HepG2 (cell line): ENCODE results near the gene CORO1A. TPM values are rescaled to one million over a fixed set of nuclear protein-coding genes. Genes with fewer than 3 reads are reported as not detected.

Experiments used
- AKNA ChIP-seq: sonication (generic); formaldehyde crosslinking; IDR thresholded peaks from 2 replicates; pipeline ENCODE4 v1.4.0; 2020; ENCODE audit warnings: missing genetic modification reagents, borderline replicate concordance
- BCLAF1 ChIP-seq: fragments of 450-650 bp; IDR thresholded peaks from 2 replicates; pipeline ENCODE4 v1.6.1; 2017; ENCODE audit warnings: mild to moderate bottlenecking
- CBFB ChIP-seq: sonication (generic); formaldehyde crosslinking; IDR thresholded peaks from 2 replicates; pipeline ENCODE4 v1.4.0; 2020; ENCODE audit warnings: missing genetic modification reagents
- GLMP ChIP-seq: sonication (generic); formaldehyde crosslinking; IDR thresholded peaks from 2 replicates; pipeline ENCODE4 v1.9.0; 2021; ENCODE audit warnings: missing genetic modification reagents, mild to moderate bottlenecking, borderline replicate concordance
- HMG20B ChIP-seq: conservative IDR thresholded peaks from 2 replicates; pipeline ENCODE4 v1.6.1; 2016; ENCODE audit warnings: missing genetic modification reagents, missing compliant biosample characterization
- IRF1 ChIP-seq: sonication (generic); formaldehyde crosslinking; IDR thresholded peaks from 2 replicates; pipeline ENCODE4 v1.4.0; 2020; ENCODE audit warnings: low read depth, mild to moderate bottlenecking, missing genetic modification reagents
- KDM3A ChIP-seq: IDR thresholded peaks from 2 replicates; pipeline ENCODE4 v1.6.1; 2018; ENCODE audit warnings: low read depth, missing compliant biosample characterization
- KLF16 ChIP-seq, 2 experiments: sonication (generic) in 1 of 2; formaldehyde crosslinking in 1 of 2; IDR thresholded peaks; 2 replicates each; pipeline versions ENCODE4 v1.6.1 to v1.8.0; 2016 to 2023; ENCODE audit warnings: missing genetic modification reagents in 2 of 2, missing compliant biosample characterization in 1 of 2
- NFIB ChIP-seq: sonication (generic); formaldehyde crosslinking; IDR thresholded peaks from 2 replicates; pipeline ENCODE4 v1.9.0; 2021; ENCODE audit warnings: missing genetic modification reagents, mild to moderate bottlenecking, borderline replicate concordance
- SMAD1 ChIP-seq: sonication (generic); formaldehyde crosslinking; IDR thresholded peaks from 2 replicates; pipeline ENCODE4 v1.4.0; 2020; ENCODE audit warnings: missing genetic modification reagents, low read depth, mild to moderate bottlenecking, borderline replicate concordance
- TRAFD1 ChIP-seq: sonication (generic); formaldehyde crosslinking; IDR thresholded peaks from 2 replicates; pipeline ENCODE4 v1.5.1; 2020; ENCODE audit warnings: missing genetic modification reagents, mild to moderate bottlenecking, borderline replicate concordance
- ZNF138 ChIP-seq: sonication (generic); formaldehyde crosslinking; IDR thresholded peaks from 2 replicates; pipeline ENCODE4 v1.5.0; 2020; ENCODE audit warnings: mild to moderate bottlenecking, low read depth, missing genetic modification reagents
- ZNF567 ChIP-seq: sonication (generic); formaldehyde crosslinking; IDR thresholded peaks from 2 replicates; pipeline ENCODE4 v1.8.1; 2023; ENCODE audit warnings: mild to moderate bottlenecking, missing genetic modification reagents, borderline replicate concordance
- ZNF576 ChIP-seq: sonication (generic); formaldehyde crosslinking; IDR thresholded peaks from 2 replicates; pipeline ENCODE4 v1.4.0; 2020; ENCODE audit warnings: mild to moderate bottlenecking, missing genetic modification reagents
- ZNF780A ChIP-seq: sonication (generic); formaldehyde crosslinking; IDR thresholded peaks from 2 replicates; pipeline ENCODE4 v1.8.0; 2022; ENCODE audit warnings: mild to moderate bottlenecking, missing genetic modification reagents, moderate library complexity
- ZNF790 ChIP-seq: sonication (generic); formaldehyde crosslinking; IDR thresholded peaks from 2 replicates; pipeline ENCODE4 v1.8.0; 2022; ENCODE audit warnings: missing genetic modification reagents, mild to moderate bottlenecking, borderline replicate concordance
- ZNF792 ChIP-seq: IDR thresholded peaks from 2 replicates; pipeline ENCODE4 v1.6.1; 2016
- polyA plus RNA-seq, 8 experiments: library from polyadenylated mRNA; depleted of rRNA in 3 of 8; stranded (reverse) in 7 of 8; unstranded in 1 of 8; fragments of >200 nt; fragmentation: Illumina TruSeq in 4 of 8; extraction: Trizol in 4 of 8; gene quantifications; 2 replicates each; pipeline versions ENCODE4 v1.2.1 to v1.2.3, GENCODE V29; 2011 to 2016; ENCODE audit warnings: low read depth in 4 of 8, missing spikeins in 1 of 8, mixed read lengths in 1 of 8; ENCODE audit not compliant: insufficient read depth in 1 of 8
- total RNA-seq, 5 experiments: library from RNA; depleted of rRNA; stranded (reverse); fragments of >200 nt; fragmentation: Illumina TruSeq; extraction: Trizol; gene quantifications; 2 replicates each; pipeline ENCODE4 v1.2.3, GENCODE V29; 2016; ENCODE audit warnings: low read depth in 1 of 5

The CORO1A gene
- total and polyA plus RNA-seq, 2 of the 13 experiments (the other 11 are each of a cell fraction or from before 2014, with no cell fraction given): 6.5 to 12.9 TPM

- TF ChIP-seq KLF16 (CRISPR knock-in tag; IDR thresholded peaks at IDR 0.05) (peak in 1 of 2 experiments; percentile 65; a peak in 1 of 4 replicates), ZNF790 (CRISPR knock-in tag) (no peak), ZNF780A (CRISPR knock-in tag) (no peak), BCLAF1 (no peak), ZNF138 (no peak), KDM3A (CRISPR knock-in tag) (peak; percentile 53; the same call in 1 of the 2 replicates), CBFB (CRISPR knock-in tag) (no peak), IRF1 (CRISPR knock-in tag) (no peak), HMG20B (CRISPR knock-in tag) (no peak), GLMP (CRISPR knock-in tag) (no peak), ZNF792 (CRISPR knock-in tag) (no peak), AKNA (CRISPR knock-in tag) (no peak), SMAD1 (no peak), TRAFD1 (CRISPR knock-in tag) (no peak), ZNF576 (CRISPR knock-in tag) (no peak), NFIB (no peak), ZNF567 (CRISPR knock-in tag) (no peak)
These were observed 40.6 kb upstream of the CORO1A start (continued) for GRCh38 chr16:30142672-30143346.
